BE2C (cell line): ENCODE results near the gene EVI2B.
"Not testable (repeated sequence)": the region's sequence is repeated elsewhere in the genome, so short reads cannot be mapped to it uniquely, and the experiment has no call there.

ENCODE experiments used
- DNase-seq: peaks from one replicate; pipeline ENCODE4 v3.0.0-alpha.2; 2020
- H3K27me3 ChIP-seq: fragments of 250-450 bp; sonication (Bioruptor Pico); 2 replicates; pipeline ENCODE4 v1.5.1; 2020; ENCODE audit warnings: mild to moderate bottlenecking
- H3K36me3 ChIP-seq: fragments of 250-450 bp; sonication (Bioruptor Pico); 2 replicates; pipeline ENCODE4 v1.5.1; 2020; ENCODE audit warnings: mild to moderate bottlenecking
- H3K4me1 ChIP-seq: fragments of 250-450 bp; sonication (Bioruptor Pico); 2 replicates; pipeline ENCODE4 v1.5.1; 2020
- H3K4me3 ChIP-seq: 2 replicates; pipeline ENCODE4 v1.5.1; 2011; ENCODE audit warnings: low read depth, low read length
- H3K9me3 ChIP-seq: fragments of 250-450 bp; sonication (Bioruptor Pico); 2 replicates; pipeline ENCODE4 v1.5.1; 2020
- TF ChIP-seq, protein P1 (sequence below): IDR thresholded peaks from 2 replicates; pipeline ENCODE4 v1.5.1; 2012; ENCODE audit warnings: mild to moderate bottlenecking, low read depth, low read length

Gene EVI2B

DNA sequence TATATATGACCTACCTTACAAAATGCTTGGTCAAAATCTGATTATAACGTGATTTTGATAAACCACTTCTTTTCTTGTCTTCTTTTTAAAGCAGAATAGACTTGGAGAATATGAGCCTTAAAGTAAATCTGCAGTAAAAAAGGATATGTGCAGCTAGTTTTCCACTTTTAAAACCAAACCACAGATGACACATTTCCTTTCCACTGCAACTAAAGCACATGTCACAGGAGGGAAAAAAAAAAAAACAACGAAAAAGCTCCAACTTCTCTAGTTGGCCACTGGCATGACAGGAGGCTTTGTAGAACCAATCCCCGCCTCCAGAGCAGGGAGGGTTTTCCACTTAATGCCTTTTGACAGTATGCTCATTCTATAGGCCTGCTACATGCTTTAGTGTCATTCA is 7.6 kb upstream of the EVI2B start, which contains the start of gene EVI2A:
Gene EVI2A, minus strand, starts transcription at position 142 of the 400 bp plus-strand sequence. CDS start 2,609 bp downstream, outside the sequence.
- DNase-seq = no peak
- no peaks in the 10 kb centered on the region for H3K36me3 ChIP-seq
- TF ChIP-seq, protein P1, sequence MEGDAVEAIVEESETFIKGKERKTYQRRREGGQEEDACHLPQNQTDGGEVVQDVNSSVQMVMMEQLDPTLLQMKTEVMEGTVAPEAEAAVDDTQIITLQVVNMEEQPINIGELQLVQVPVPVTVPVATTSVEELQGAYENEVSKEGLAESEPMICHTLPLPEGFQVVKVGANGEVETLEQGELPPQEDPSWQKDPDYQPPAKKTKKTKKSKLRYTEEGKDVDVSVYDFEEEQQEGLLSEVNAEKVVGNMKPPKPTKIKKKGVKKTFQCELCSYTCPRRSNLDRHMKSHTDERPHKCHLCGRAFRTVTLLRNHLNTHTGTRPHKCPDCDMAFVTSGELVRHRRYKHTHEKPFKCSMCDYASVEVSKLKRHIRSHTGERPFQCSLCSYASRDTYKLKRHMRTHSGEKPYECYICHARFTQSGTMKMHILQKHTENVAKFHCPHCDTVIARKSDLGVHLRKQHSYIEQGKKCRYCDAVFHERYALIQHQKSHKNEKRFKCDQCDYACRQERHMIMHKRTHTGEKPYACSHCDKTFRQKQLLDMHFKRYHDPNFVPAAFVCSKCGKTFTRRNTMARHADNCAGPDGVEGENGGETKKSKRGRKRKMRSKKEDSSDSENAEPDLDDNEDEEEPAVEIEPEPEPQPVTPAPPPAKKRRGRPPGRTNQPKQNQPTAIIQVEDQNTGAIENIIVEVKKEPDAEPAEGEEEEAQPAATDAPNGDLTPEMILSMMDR = no peak
- H3K27me3 ChIP-seq = no peaks in the 10 kb centered on the region
- H3K4me3 ChIP-seq = no peak within 1 kb of the TSS
- no peaks in the 10 kb centered on the region for H3K9me3 ChIP-seq
- H3K4me1 ChIP-seq = no peaks in the 10 kb centered on the region

DNA sequence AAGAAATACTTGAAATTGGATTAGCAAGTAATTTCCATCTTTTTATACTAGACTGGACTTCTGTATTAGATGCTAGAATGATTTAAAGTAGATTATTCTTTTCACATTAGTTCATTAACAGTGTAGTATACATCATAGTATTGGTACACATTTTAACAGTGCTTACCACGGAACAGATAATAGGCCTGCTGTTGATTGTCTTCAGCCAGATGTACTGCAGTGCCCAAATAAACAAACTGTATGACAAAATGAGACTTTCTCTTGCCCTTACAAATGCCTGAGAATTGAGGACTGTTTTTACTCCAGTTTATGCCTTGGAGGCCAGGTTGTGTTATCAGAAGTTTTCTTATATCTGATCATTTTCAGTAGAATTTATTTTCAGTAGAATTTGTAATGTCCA is 6.9 kb upstream of the EVI2B start:
- no peak for DNase-seq
- Histone ChIP-seq H3K4me3 (no peak overlapping the region), H3K36me3 (no peaks in the 10 kb centered on the region), H3K4me1 (no peaks in the 10 kb centered on the region), H3K27me3 (no peaks in the 10 kb centered on the region), H3K9me3 (no peaks in the 10 kb centered on the region)
- TF ChIP-seq, protein P1 = no peak

DNA sequence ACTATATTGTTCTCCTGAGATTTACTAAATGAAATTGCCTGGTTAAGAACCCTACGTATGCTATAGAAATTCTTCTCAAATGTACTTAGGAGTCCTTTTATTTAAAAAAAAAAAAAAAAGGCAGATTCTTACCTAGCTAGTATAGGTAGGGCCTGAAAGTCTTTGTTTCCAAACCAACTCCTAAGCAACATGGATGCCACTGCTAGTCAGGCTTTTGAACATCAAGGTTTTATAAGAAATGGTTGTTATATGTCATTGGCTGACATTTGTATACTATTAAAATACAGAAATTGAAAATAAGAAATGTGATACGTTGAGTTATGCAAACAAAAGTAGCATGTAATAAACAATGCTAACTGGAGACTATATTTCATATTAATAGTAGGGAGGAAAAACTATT is 6.4 kb upstream of the EVI2B start:
- TF ChIP-seq, protein P1 = no peak
- Histone ChIP-seq H3K9me3 (no peaks in the 10 kb centered on the region), H3K27me3 (no peaks in the 10 kb centered on the region), H3K36me3 (no peaks in the 10 kb centered on the region), H3K4me1 (no peaks in the 10 kb centered on the region), H3K4me3 (no peak overlapping the region)
- DNase-seq = no peak

DNA sequence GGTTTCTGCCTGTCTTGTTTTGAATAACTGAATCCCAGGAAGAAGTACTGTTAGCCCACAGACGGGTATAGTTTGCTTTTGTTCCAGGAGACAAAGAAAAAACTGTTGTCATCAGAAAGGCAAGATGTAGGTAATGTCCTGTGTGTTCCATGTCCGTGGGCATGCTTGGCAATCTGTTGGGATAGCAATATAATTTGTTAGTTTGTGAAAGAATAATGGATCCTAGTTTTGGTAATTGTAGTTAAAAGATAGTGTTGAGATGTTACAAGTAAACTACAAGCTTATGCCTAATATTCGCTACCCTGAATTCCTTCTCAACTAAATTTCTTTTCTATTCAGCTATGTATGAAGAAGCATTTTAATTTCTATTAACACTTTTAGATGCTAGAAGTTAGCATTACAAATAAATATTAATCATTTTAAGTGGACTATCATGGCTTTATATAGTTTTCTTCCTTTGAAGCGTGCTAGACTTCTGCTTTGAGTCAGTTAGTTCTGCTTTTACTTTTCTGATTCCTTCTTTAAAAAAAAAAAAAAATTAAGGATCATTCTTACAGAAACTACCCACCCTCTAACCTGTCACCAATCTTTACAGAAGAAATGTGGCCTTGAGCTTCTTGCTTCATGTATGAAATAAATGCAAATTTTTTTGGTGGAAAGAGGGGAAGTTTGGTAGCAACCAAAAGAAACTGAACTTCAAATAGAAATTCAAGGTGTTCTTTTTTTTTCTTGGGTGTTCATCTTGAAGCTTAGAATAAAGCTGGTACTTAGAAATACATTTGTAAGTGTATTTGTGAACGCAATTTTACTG is 5.2 kb upstream of the EVI2B start:
- H3K27me3 ChIP-seq = no peaks in the 10 kb centered on the region
- no peaks in the 10 kb centered on the region for H3K36me3 ChIP-seq
- TF ChIP-seq, protein P1 = no peak
- H3K4me1 ChIP-seq = no peaks in the 10 kb centered on the region
- H3K9me3 ChIP-seq = no peaks in the 10 kb centered on the region
- H3K4me3 ChIP-seq = no peak overlapping the region
- no peak for DNase-seq

DNA sequence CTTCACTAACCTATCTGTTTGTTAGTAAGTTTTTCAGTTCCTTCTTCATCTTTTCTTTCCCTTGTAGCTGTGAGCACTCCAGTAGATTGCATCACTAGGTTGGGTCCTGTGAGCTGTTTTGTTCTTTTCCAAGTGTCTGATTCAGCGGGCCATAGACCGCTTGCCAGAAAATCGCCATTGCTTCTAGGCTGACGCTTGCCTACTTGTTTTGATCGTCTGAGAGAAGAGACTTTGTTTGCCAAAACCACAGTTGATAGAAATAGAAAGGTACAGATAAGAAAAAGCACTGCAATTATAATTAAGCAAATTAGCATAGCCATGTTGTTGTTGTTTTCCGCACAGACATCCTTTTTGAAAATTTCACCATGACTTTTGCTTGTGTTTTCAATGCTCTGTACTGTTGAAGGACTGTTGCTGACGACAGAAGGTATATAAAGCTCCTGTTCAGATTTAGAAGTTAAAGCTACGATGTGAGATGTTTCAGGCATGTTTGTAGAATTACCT is 4.5 kb upstream of the EVI2B start:
- Histone ChIP-seq H3K36me3 (no peaks in the 10 kb centered on the region), H3K27me3 (no peaks in the 10 kb centered on the region), H3K4me1 (no peaks in the 10 kb centered on the region), H3K4me3 (no peak overlapping the region), H3K9me3 (no peaks in the 10 kb centered on the region)
- DNase-seq = no peak
- TF ChIP-seq, protein P1 = no peak

DNA sequence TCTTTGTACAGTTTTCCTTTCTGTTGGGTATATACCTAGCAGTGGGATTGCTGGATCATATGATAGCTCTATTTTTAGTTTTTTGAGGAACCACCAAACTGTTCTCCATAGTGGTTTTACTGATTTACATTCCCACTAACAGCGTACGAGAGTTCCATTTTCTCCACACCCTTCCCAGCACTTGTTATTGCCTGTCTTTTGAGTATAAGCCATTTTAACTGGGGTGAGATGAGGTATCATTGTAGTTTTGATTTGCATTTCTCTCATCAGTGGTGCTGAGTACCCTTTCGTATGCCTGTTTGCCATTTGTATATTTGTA is 887 bp upstream of the EVI2B start:
- TF ChIP-seq, protein P1 = no peak
- no peak for DNase-seq
- no peaks in the 10 kb centered on the region for H3K27me3 ChIP-seq
- no peaks in the 10 kb centered on the region for H3K9me3 ChIP-seq
- H3K36me3 ChIP-seq = no peaks in the 10 kb centered on the region
- no peak overlapping the region for H3K4me3 ChIP-seq
- H3K4me1 ChIP-seq = no peaks in the 10 kb centered on the region

DNA sequence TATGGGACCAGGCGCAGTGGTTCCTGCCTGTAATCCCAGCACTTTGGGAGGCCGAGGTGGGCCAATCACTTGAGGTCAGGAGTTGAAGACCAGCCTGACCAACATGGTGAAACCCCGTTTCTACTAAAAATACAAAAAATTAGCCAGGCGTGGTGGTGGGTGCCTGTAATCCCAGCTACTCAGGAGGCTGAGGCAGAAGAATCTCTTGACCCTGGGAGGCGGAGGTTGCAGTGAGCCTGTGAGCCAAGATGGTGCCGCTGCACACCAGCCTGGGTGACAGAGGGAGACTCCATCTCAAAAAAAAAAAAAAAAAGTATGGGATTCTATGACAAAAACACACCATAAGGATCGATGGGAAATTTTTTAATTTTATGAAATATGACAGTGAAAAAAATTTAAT is 1.6 kb downstream of the EVI2B start:
- H3K27me3 ChIP-seq, H3K36me3 ChIP-seq, H3K4me3 ChIP-seq, H3K4me1 ChIP-seq, DNase-seq, H3K9me3 ChIP-seq: not testable (repeated sequence)
